ENCODE results near the gene MOB3C.

MOB3C gene

DNA sequence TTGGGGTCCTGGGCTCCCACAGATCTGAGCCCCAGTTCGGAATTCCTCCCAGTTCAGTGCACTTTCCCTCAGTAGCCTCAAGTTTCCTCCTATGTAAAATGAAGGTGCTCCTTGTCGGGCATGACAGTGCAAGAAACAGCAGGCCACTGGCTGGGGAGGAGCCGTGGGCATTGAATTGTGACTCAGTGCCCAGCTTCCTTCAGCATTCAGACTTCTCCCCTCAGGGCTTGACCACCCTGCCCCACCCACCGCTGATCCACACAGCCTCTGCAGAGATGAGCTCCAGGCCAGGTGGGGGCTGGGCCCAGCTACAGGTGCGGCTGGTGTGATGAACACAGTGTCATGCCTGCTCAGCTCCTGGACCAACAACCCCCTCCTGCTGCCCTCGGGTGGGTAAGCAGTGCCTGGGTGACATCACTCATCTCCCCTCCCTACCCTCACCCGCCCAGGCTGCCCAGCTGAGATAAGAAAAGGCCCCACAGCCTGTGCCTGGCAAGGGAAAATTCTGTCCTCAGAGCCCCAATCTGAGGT, 4.9 kb downstream of the MOB3C start:
- TF ChIP-seq REST (IDR thresholded peaks at IDR 0.05; ENCODE audit: insufficient read depth in 1 of 2, low read depth in 2 of 2, low read length in 2 of 2): no peak
- no peak for TF ChIP-seq FOXP2 (optimal IDR thresholded peaks at IDR 0.05; ENCODE audit: borderline replicate concordance, extremely low read depth, extremely low read length, insufficient read depth)
- no peak for TF ChIP-seq TAF1 (IDR thresholded peaks at IDR 0.05; ENCODE audit: borderline replicate concordance, insufficient read depth, low read length)
- no peak for TF ChIP-seq POLR2AphosphoS5 (IDR thresholded peaks at IDR 0.05; ENCODE audit: low read depth, low read length)
- no peak for TF ChIP-seq SIN3A (IDR thresholded peaks at IDR 0.05; ENCODE audit: borderline replicate concordance, insufficient read depth, low read length)

- no peak for TF ChIP-seq SIN3A (IDR thresholded peaks at IDR 0.05; ENCODE audit: borderline replicate concordance, insufficient read depth, low read length)
- no peak for TF ChIP-seq TAF1 (IDR thresholded peaks at IDR 0.05; ENCODE audit: borderline replicate concordance, insufficient read depth, low read length)
- no peak for TF ChIP-seq FOXP2 (optimal IDR thresholded peaks at IDR 0.05; ENCODE audit: borderline replicate concordance, extremely low read depth, extremely low read length, insufficient read depth)
- no peak for TF ChIP-seq POLR2AphosphoS5 (IDR thresholded peaks at IDR 0.05; ENCODE audit: low read depth, low read length)
- no peak for TF ChIP-seq REST (IDR thresholded peaks at IDR 0.05; ENCODE audit: insufficient read depth in 1 of 2, low read depth in 2 of 2, low read length in 2 of 2)
Observed at GRCh38 chr1:46607345-46608130, 9.1 kb downstream of the MOB3C start.

GRCh38 chr1:46606255-46606965, 10.2 kb downstream of the MOB3C start:
- TF ChIP-seq REST (IDR thresholded peaks at IDR 0.05; ENCODE audit: insufficient read depth in 1 of 2, low read depth in 2 of 2, low read length in 2 of 2): no peak

DNA sequence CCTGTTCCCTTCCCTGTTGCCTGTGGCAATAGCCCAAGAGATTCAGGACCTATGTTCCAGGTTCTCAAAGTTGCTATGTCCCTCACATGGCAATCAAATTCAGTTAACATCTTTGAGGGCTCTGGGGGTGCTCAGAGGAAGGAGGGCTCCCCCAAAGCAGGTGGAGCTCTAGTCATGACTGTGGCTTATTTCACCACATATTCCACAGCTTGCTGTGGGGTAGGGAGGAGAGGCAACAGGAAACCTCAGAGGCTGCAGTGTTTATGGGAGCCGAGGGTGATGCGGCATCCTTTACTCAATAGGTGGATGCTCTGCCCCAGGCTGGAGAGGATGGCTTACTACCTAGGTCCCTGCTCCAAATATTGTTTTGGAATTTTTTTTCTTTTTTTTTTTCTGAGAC, 11.4 kb downstream of the MOB3C start:
- no peak for TF ChIP-seq POLR2AphosphoS5 (IDR thresholded peaks at IDR 0.05; ENCODE audit: low read depth, low read length)
- TF ChIP-seq REST (IDR thresholded peaks at IDR 0.05; ENCODE audit: insufficient read depth in 1 of 2, low read depth in 2 of 2, low read length in 2 of 2): no peak
- no peak for TF ChIP-seq FOXP2 (optimal IDR thresholded peaks at IDR 0.05; ENCODE audit: borderline replicate concordance, extremely low read depth, extremely low read length, insufficient read depth)
- no peak for TF ChIP-seq SIN3A (IDR thresholded peaks at IDR 0.05; ENCODE audit: borderline replicate concordance, insufficient read depth, low read length)
- TF ChIP-seq TAF1 (IDR thresholded peaks at IDR 0.05; ENCODE audit: borderline replicate concordance, insufficient read depth, low read length): no peak
